Measurements from ENCODE around the gene RPUSD1.
"Not testable (repeated sequence)": the region's sequence is repeated elsewhere in the genome, so short reads cannot be mapped to it uniquely, and the experiment has no call there.

The RPUSD1 gene

DNA sequence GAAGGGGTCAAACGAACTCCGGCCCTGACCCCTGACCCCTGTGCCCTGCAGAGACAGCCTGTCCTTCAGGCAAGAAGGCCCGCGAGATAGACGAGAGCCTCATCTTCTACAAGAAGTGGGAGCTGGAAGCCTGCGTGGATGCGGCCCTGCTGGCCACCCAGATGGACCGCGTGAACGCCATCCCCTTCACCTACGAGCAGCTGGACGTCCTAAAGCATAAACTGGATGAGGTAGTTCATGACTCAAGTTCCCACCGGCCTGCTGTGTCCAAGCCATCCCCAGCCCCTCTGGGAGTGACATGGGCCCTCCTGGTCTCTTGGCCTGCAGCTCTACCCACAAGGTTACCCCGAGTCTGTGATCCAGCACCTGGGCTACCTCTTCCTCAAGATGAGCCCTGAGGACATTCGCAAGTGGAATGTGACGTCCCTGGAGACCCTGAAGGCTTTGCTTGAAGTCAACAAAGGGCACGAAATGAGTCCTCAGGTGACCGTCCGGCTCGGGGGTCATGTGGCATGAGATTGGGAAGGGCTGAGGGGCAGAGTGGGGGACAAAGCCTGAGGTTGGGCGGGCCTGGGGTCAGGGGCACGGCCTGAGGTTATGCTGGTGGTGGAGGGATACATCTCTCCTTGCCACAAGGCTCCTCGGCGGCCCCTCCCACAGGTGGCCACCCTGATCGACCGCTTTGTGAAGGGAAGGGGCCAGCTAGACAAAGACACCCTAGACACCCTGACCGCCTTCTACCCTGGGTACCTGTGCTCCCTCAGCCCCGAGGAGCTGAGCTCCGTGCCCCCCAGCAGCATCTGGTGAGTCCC lies 22.0 kb downstream of the RPUSD1 start:
- DNase-seq (ENCODE audit: low read depth in 2 of 2): no peak

DNA sequence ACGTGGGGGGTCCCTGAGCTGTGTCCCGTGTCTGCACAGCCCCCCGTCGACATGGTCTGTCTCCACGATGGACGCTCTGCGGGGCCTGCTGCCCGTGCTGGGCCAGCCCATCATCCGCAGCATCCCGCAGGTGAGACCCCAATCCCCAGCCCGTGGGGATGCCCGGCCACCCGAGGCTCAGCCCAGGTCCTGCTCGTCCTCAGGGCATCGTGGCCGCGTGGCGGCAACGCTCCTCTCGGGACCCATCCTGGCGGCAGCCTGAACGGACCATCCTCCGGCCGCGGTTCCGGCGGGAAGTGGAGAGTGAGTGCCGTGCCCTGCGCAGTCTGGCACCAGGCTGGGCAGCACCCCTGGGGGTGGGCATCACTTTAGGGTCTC lies 22.7 kb downstream of the RPUSD1 start:
- no peak for DNase-seq (ENCODE audit: low read depth in 2 of 2)

DNA sequence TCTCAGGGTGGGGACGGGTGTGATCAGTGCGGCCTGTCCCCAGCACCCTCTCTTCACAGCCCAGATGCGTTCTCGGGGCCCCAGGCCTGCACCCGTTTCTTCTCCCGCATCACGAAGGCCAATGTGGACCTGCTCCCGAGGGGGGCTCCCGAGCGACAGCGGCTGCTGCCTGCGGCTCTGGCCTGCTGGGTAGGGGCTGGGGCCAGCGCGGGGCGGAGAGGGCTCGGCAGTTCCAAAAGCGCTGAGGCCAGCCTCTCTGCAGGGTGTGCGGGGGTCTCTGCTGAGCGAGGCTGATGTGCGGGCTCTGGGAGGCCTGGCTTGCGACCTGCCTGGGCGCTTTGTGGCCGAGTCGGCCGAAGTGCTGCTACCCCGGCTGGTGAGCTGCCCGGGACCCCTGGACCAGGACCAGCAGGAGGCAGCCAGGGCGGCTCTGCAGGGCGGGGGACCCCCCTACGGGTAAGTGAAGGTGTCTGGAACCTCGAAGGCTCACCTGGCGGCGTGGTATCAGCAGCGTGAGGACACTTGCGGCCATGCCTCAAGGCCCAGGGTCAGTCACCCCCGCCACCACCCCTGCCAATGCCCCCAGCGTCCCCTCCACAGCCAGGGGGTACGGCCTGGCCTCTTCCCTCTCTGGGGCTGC lies 23.2 kb downstream of the RPUSD1 start:
- no peak for DNase-seq (ENCODE audit: low read depth in 2 of 2)

DNA sequence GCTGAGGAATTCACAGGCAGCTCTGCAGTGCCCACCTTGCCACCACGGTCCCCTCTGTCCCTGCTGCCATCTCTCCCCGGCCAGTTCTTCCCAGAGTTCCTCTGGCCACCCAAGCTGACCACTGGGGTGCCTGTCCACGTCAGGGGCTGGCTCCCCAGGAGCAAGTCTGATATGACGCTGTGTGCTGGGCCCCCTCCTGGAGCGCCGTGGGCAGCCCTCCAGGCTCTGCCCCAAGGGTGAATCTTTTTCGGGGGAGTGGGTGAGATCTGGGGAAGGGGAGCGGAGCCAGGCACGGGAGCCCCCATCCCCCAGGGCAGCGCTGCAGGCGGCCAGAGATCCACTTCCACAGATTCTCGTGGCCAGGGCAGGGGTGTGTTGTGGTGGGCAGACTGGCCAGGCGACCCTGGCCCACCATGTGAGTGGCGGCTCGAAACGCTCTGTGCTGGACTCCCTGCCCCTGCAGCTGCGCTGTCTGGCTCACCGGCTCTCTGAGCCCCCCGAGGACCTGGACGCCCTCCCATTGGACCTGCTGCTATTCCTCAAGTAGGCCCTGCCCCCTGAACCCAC lies 23.9 kb downstream of the RPUSD1 start:
- no peak for DNase-seq (ENCODE audit: low read depth in 2 of 2)

DNA sequence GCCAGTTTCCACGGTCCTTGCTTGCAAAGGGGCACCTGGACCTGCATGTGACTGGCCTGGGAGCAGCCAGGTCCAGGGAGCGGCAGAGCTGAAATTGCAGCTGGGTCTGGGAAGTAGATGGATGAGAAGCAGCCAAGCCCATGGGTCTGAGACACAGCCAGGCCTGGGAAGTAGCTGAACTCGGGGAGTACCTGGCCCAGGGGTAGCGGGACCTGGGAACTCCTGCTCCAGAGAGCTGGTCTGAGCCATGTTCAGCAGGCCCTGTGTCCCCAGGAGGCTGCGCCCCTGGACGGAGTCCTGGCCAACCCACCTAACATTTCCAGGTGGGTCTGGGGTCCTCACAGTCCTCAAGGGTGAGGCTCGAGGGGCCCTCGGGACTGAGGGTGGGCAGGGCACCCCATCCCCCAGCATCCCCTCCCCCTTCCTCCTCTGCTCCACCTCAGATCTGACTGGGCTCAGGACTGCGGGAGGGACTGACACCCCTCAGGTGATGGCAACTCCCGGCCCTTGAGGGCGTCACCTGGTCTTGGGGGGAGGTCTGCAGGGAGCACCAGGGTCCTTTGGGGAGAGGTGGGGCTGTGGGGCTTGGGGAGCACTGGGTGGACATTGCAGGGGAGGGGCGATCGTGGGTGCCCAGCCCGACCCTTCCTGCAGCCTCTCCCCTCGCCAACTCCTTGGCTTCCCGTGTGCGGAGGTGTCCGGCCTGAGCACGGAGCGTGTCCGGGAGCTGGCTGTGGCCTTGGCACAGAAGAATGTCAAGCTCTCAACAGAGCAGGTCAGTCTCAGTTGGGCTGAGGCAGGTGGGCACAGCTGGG lies 24.6 kb downstream of the RPUSD1 start:
- no peak for DNase-seq (ENCODE audit: low read depth in 2 of 2)

DNA sequence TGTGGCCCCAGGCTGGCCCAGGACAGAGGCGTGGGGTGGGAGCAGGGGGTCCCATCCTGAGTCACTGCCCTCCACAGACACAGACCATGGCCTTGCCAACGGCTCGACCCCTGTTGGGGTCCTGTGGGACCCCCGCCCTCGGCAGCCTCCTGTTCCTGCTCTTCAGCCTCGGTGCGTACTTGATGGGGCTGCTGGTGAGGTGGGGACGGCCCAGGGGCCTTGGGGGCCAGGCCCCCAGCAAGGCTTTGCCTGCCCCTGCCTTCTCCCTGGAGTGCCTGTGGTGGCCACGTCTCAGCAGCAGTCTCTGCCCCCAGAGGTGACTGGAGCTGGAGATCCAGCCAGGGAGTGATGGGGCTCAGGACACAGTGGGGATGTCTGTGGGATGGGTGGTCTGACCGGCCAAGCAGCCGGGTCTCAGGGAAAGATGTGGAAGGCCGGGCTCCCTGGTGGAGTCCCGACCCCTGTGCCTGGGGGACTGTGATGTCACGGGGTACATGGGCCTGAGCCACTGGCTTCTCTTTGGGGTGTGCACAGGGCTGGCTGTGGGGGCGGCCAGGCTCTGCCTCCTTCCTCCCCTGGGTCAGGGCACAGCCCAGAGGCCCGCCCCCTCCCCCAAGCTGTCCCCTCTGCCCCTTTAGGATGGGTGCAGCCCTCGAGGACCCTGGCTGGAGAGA lies 25.4 kb downstream of the RPUSD1 start:
- DNase-seq (ENCODE audit: low read depth in 2 of 2): no peak

DNA sequence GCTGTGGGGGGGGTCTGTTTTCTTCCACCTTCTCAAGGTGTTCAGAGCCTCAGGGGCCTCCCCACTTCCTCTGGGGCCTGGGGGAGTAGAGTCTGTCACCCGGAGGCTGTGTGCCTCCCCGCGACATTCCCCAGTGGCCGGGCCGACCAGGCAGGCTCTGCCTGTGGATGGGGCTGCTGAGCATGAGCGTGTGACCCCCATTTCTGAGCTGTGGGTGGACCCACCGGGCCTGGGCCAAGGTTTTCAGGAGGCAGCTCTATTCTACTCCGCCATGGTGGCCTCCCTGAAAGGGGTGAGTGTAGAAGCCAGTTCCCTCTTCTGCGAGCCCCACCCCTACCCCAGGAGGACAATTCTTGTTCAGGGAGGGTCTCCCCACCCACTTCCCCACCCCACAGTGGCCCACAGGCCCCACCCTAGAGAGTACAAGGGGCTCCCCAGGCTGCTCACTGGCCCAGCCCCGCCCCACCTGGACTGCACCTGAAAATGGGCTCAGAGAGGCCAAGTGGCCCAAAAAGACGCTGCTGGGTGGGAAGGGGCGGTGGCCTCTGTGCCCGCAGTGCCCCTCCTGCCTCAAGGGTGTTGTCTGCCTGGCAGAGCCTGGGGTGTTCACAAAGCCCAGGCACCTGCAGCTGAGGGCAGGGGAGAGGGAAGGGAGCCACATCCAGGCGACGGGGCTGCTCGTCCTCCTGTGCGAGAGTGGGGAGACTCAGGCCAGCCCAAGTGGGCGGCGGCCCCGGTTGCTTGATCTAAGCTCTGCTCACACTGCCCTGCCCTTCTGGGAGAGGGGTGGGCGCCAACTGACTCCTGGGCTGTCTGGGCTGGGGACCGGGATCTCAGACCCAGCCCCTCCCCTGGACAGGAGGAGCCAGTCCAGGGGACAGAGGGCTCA lies 26.3 kb downstream of the RPUSD1 start:
- no peak for DNase-seq (ENCODE audit: low read depth in 2 of 2)

DNA sequence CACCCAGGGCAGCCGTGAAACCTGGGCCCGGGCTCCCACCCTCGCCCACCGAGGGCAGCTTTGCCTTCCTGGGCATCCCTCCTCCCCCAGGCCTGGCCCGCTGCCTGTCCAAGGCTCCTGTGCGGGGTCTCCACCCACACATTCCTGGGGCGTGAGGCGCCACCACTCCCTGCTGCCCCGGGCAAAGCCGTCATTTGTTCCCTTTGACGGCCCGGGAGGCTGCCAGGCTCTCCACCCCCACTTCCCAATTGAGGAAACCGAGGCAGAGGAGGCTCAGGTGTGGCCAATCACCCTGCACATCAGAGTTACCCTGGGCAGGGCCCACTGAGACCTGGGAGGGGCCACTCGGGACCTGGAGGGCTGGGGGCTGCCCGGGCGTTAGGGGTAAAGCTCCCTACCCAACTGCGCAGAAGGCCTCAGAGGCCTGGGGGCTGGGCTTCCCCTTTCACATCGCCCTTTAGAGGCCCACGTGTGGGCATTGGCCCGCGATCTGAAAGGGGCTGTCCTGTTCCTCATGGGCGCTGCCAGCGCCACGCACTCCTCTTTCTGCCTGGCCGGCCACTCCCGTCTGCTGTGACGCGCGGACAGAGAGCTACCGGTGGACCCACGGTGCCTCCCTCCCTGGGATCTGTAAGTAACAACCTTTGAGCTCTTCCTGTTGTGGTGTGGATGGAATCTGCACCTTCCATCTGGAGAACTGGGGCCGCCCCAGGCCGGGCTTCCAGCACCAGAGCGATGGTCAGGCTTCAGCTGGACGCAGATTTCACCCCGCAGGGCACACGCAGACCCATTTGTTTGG lies 27.4 kb downstream of the RPUSD1 start, which contains the start of gene MSLN:
TSS of gene MSLN (plus strand) at position 190 of the 799 bp plus-strand sequence. CDS start 1,947 bp downstream, outside the sequence.
- no peak for DNase-seq (ENCODE audit: low read depth in 2 of 2)

DNA sequence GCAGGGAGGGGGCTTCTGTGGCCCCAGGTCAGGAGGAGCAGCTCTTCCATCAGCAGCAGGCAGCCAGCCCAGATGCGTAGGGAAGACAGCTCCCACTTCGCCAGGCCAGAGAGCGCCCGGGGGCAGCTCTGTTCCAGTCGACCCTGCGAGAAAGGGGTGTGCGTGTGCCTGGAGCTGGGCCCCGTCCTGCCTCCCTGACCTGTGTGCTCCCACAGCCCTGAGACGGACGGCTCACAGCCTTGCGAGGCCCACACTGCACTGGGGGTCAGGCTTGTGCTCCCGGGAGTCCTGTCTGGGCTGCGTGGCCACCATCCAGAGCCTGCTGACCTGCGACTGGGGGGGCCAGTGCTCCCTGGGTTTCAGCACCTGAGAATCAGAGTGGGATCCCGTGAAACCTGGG lies 28.1 kb downstream of the RPUSD1 start:
- no peak for DNase-seq (ENCODE audit: low read depth in 2 of 2)

DNA sequence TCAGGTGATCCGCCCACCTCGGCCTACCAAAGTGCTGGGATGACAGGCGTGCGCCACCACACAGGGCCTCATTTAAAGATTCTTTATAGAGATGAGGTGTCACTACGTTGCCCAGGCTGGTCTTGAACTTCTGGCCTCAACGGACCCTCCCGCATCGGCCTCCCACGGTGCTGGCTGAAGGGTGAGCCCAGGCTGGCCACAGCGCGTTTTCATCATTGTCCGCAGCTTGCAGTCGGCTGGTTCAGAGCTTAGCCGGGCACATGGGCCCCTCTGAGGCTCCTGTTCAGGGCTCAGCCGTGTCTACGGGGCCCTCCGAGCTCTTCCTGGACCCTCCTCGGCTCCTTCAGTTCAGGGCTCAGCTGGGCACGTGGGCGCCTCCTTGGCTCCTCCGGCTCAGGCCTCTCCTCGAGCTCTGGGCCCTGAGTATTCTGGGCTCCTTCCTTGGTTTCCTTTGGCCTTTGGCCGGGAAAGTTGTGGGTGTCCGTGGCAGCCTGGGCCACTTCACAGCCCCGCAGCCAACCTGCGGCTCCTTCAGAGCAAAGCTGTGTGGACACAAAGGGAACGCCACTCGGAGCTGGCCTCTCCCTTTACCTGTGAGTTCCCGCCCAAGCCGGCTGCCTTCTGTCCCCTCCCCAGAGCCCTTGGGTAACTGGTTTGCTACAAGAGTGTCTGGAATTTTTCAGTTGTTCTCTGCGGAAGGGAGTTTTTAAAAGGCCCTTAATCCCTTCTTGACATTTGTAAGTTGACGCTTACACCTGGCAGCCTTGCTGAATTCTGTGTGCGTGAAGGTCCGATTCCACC lies 28.9 kb downstream of the RPUSD1 start:
- DNase-seq (ENCODE audit: low read depth in 2 of 2): no peak

DNA sequence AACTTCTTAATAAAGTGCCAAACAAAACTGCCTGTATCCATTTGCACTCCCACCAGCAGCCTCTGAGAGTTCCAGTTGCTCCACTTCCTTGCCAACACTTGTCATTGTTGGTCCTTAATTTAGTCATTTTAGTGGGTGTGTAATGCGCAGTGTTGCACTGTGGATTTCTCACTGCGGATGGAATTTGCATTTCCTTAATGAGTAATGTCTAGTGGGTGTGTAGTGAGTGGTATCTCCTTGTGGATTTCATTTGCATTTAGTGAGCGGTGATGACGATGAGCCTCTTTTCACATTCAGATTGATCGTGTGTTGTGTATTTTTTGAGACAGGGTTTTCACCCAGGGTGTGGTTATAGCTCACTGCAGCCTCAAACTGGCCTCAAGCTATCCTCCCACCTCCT lies 31.8 kb downstream of the RPUSD1 start:
- no peak for DNase-seq (ENCODE audit: low read depth in 2 of 2)

DNA sequence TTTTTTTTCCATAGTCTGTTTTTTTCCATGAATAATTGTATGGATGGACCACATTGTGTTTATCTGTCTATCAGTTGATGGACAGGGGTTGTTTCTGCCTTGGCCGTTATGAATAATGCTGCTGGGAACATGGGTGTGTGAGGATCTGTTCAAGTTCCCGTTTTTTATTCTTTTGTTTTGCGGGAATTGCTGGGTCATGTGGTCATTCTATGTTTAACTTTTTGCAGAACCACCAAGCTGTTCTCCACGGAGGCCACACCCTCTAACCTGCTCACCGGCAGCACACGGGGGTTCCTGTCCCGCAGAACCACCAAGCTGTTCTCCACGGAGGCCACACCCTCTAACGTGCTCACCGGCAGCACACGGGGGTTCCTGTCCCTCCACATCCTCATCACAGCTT lies 33.5 kb downstream of the RPUSD1 start:
- DNase-seq (ENCODE audit: low read depth in 2 of 2): no peak

DNA sequence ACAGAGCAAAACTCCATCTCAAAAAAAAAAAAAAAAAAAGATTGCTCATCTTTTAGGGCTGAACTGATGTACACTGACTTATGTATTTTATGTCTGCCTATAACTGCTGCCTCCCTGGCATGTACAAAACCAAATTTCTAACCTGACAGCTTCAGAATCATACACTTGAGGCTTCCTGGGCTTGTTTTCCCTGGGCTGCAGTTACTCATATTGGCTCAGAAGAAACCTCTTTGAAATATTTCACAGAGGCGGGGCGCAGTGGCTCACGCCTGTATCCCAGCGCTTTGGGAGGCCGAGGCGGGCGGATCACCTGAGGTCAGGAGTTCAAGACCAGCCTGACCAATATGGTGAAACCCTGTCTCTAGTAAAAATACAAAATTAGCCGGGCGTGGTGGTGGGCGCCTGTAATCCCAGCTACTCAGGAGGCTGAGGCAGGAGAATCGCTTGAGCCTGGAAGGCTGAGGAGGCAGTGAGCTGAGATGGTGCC lies 34.0 kb downstream of the RPUSD1 start:
- DNase-seq (ENCODE audit: low read depth in 2 of 2): not testable (repeated sequence)

DNA sequence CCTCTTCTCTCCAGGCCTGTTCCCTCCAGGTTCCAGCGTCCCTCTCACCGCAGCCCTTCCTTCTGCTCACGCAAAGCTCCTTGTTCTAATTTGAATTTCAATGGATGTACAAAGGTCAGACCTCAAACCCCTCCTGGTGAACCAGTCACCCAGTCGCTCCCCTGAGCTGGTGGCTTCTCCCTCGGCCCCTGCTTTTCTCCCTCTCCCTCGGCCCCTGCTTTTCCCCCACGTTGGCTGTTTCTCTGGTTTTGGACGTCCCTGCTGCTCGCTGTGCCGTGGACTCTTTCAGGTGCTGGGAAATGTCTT lies 36.2 kb downstream of the RPUSD1 start:
- DNase-seq (ENCODE audit: low read depth in 2 of 2): no peak

DNA sequence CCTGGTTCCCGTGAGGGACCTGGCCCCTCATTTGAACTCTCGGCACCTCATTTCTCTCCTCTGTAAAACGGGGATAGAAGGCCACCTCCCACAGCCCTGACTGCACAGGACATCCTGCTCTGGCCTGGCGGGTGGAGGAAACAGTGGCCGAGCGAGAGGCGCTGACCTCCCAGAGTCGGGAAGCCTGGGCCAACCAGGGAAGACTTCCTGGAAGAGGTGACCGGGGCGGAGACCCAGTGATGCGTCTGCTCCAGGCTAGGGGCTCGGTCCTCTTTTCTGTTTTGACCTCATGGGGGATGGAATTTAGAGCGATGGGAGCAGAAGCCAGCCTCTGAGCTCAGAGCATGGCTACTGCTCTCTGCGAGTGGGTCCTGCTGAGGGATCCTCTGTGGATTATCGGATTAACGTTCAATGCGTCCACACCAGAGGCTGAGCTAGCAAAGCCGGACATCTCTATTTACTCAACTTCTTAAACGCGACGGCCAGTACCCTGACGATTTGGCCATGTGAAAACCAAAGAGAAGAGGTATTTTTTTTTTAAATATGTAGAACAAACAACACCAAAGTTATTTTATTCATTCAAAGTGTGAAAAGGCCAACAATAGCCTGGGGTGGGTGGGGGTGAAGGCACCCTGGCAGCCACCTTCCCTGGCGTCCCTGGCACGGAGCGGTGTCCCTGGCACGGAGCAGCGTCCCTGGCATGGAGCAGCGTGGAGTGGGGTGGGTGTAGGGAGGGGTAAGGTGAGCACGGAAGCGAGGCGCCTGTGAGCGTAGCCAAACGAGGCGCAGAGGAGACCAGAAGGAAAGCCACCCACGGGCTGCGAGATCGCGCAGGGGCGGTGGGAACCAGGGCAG lies 36.8 kb downstream of the RPUSD1 start:
- no peak for DNase-seq (ENCODE audit: low read depth in 2 of 2)

DNA sequence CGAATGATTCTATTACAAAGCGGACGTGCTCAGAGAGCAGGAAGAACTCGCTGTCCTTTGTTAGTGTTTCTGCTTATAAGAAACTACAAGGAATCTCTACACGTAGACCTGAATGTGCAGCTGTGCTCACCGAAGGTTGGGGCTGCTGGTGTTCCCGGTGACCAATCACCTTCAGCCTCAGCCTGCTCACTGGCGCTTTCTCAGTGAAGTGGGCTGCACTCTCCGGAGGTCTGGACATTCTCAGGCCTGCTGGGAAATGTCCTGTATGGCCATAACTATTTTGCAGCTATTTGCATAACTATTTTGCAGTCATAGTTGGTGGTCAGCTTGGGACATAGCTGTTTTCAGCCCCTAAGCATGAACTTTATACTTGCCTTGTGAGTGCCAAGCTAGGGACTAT lies 37.7 kb downstream of the RPUSD1 start:
- DNase-seq (ENCODE audit: low read depth in 2 of 2): no peak

DNA sequence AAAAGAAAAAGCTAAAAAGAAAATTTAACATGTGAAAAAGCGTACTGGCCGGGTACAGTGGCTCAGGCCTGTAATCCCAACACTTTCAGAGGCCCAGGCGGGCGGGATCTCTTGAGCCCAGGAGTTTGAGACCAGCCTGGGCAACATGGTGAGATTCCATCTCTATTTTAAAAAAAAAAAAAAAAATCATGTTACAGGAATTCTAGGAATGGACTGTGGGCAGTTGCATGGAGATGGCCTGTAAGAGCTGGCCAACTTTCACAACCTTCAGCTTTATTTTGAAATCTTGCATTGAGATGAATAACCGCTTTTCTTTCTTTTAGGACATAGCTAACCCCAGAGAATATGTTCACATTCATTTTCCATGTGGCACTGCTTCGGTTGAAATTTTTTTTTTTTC lies 39.2 kb downstream of the RPUSD1 start:
- DNase-seq (ENCODE audit: low read depth in 2 of 2): no peak
